ENCODE data around the gene CSNK1A1.
"Not testable (repeated sequence)": the region's sequence is repeated elsewhere in the genome, so short reads cannot be mapped to it uniquely, and the experiment has no call there.

Gene CSNK1A1

DNA sequence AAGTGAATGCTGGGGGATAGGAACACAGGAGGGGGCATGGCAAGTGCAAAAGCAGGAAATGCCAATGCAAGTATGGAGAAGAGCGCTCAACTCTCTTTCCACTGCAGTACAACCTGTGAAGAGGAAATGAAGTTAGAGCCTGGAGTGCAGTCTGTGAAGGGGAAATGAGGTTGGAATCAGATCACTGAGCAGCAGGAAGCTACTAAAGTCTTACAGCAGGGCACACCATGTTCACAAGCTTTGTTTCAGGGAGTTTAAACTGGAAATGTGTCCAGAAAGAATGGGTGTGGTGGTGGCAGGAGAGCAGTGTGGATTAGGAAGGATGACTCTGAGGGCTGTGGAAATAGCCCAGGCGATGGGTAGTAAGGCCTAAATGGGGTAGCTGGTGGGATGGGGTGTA lies 45.5 kb upstream of the CSNK1A1 start:
- no peak for DNase-seq
- Histone ChIP-seq H3K4me3 (ENCODE audit: low read depth, low read length) (no peak overlapping the region), H3K27ac (no peak overlapping the region), H3K27me3 (ENCODE audit: insufficient read depth, low read depth, severe bottlenecking) (no peaks in the 10 kb centered on the region), H3K9me3 (ENCODE audit: severe bottlenecking) (no peaks in the 10 kb centered on the region), H3K36me3 (no peaks in the 10 kb centered on the region)
- TF ChIP-seq, protein P1, sequence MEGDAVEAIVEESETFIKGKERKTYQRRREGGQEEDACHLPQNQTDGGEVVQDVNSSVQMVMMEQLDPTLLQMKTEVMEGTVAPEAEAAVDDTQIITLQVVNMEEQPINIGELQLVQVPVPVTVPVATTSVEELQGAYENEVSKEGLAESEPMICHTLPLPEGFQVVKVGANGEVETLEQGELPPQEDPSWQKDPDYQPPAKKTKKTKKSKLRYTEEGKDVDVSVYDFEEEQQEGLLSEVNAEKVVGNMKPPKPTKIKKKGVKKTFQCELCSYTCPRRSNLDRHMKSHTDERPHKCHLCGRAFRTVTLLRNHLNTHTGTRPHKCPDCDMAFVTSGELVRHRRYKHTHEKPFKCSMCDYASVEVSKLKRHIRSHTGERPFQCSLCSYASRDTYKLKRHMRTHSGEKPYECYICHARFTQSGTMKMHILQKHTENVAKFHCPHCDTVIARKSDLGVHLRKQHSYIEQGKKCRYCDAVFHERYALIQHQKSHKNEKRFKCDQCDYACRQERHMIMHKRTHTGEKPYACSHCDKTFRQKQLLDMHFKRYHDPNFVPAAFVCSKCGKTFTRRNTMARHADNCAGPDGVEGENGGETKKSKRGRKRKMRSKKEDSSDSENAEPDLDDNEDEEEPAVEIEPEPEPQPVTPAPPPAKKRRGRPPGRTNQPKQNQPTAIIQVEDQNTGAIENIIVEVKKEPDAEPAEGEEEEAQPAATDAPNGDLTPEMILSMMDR (IDR thresholded peaks at IDR 0.05; ENCODE audit: low read depth, low read length), result no peak

DNA sequence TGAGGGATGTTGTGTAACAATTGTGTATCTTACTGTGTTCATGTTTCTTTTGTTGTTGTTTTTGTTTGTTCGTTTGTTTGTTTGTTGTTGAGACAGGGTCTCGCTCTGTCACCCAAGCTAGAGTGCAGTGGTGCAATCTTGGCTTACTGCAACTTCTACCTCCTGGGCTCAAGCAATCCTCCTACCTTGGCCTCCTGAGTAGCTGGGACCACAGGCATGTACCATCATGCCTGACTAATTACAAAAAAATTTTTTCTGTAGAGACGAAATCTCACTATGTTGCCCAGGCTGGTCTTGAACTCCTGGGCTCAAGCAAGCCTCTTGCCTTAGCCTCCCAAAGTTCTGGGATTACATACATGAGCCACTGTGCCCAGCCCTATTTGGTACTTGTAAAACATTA lies 43.9 kb upstream of the CSNK1A1 start:
- not testable (repeated sequence) for H3K27me3 ChIP-seq (ENCODE audit: insufficient read depth, low read depth, severe bottlenecking); H3K4me3 ChIP-seq (ENCODE audit: low read depth, low read length); DNase-seq; H3K9me3 ChIP-seq (ENCODE audit: severe bottlenecking); H3K36me3 ChIP-seq; H3K27ac ChIP-seq

DNA sequence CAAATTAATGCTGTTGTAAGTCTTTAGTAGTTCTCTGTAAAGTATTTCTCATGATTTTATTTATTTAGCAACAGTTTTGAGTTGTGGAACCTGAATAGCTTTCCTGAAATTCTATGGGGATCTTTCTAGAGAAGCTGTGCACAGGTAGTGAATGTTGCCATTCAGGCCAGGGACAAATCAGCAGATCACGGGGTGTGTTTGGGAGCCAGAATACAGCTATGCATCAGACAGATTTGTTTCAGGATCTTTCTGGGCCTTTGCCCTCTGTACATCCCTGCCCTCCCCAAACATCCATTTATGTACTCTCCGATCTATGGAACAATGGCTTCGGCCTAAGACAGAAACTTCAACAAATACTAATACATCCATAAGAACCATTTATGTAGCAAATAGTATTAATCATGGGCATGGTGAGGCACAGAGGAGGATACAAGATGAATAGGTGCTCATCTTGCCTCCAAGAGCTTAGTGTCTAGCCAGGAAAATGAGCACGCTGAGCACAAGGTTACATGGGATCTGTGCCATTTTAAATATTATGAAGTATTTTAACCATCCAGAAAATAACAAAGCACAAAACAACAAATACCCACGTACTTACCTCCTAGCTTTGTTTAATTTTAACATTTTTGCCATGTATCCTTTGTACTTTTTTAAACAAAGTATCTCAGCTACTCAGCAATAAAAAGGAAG lies 43.1 kb upstream of the CSNK1A1 start:
- Histone ChIP-seq H3K27ac (no peak overlapping the region), H3K27me3 (ENCODE audit: insufficient read depth, low read depth, severe bottlenecking) (no peaks in the 10 kb centered on the region), H3K36me3 (no peaks in the 10 kb centered on the region), H3K9me3 (ENCODE audit: severe bottlenecking) (no peaks in the 10 kb centered on the region), H3K4me3 (ENCODE audit: low read depth, low read length) (no peak overlapping the region)
- TF ChIP-seq, protein P1 (IDR thresholded peaks at IDR 0.05; ENCODE audit: low read depth, low read length), result no peak
- no peak for DNase-seq

DNA sequence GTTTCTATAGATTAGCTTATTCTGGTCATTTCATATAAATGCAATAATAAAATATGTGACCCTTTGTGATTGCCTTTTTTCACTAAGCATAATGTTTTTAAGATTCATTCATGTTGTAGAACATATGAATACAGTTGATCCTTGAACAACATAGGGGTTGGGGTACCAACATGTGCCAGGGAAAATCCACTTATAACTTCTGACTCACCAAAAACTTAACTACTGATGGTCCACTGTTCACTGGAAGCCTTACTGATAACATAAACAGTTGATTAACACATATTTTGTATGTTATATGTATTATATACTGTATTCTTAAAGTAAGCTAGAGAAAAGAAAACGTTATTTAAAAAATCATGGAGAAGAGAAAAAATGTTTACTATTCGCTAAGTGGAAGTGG lies 42.1 kb upstream of the CSNK1A1 start:
- H3K27ac ChIP-seq, result no peak overlapping the region
- H3K36me3 ChIP-seq, result no peaks in the 10 kb centered on the region
- no peak overlapping the region for H3K4me3 ChIP-seq (ENCODE audit: low read depth, low read length)
- TF ChIP-seq, protein P1 (IDR thresholded peaks at IDR 0.05; ENCODE audit: low read depth, low read length), result no peak
- no peaks in the 10 kb centered on the region for H3K27me3 ChIP-seq (ENCODE audit: insufficient read depth, low read depth, severe bottlenecking)
- DNase-seq, result no peak
- no peaks in the 10 kb centered on the region for H3K9me3 ChIP-seq (ENCODE audit: severe bottlenecking)

DNA sequence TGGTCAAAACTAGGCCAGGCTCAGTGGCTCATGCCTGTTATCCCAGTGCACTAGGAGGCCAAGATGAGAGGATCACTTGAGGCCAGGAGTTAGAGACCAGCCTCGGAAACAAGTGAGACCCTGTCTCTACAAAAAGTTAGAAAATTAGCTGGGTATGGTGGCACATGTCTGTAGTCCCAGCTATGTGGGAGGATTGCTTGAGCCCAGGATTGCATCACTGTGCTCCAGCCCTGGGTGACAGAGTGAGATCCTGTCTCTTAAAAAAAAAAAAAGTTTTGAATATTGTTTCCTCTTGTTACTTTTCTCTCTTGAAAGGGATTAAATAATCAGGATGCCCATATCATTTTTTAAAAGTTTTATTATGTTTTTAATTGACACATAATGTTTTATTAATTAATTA lies 37.7 kb upstream of the CSNK1A1 start:
- DNase-seq, result no peak
- H3K27me3 ChIP-seq (ENCODE audit: insufficient read depth, low read depth, severe bottlenecking), result no peaks in the 10 kb centered on the region
- H3K4me3 ChIP-seq (ENCODE audit: low read depth, low read length), result no peak overlapping the region
- TF ChIP-seq, protein P1 (IDR thresholded peaks at IDR 0.05; ENCODE audit: low read depth, low read length), result no peak
- H3K27ac ChIP-seq, result no peak overlapping the region
- no peaks in the 10 kb centered on the region for H3K36me3 ChIP-seq
- no peaks in the 10 kb centered on the region for H3K9me3 ChIP-seq (ENCODE audit: severe bottlenecking)

DNA sequence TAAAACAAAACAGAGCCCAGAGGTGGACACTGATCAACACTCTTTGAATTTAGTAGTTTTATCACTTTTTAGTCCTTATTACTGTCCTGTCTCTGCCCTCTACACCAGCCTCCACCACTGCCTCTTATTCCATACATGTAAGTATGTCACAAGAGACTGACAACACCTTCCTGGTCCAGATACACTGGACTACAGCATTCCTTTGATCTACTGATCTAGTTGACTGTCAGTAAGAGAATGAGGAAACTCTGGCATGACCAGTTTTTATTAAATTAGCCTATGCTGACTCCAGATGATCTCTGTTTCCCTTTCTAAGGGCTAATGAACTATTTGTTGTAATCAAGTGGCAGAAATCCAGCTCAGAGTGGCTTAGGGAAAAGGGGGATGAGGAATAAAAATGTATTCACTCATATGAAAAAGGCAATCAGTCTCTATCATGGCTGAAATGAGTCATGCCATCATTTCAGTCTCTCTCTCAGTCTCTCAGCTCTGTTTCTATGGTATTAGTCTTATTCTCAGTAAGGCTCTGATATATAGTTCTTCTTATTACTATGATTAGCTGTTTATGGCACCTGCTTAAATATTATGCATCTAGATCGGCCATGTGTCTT lies 35.6 kb upstream of the CSNK1A1 start:
- TF ChIP-seq, protein P1 (IDR thresholded peaks at IDR 0.05; ENCODE audit: low read depth, low read length), result no peak
- H3K4me3 ChIP-seq (ENCODE audit: low read depth, low read length), result no peak overlapping the region

More for the DNA sequence above, 35.6 kb upstream of the CSNK1A1 start:
- Histone ChIP-seq H3K9me3 (ENCODE audit: severe bottlenecking) (no peaks in the 10 kb centered on the region), H3K36me3 (no peaks in the 10 kb centered on the region), H3K27ac (no peak overlapping the region), H3K27me3 (ENCODE audit: insufficient read depth, low read depth, severe bottlenecking) (no peaks in the 10 kb centered on the region)
- DNase-seq, result no peak
